SW480 (cell line): ENCODE results near the gene MYD88.
A peak's percentile ranks its signal among the peaks of the same experiment; 100 is the strongest.
"Not testable (repeated sequence)": the region's sequence is repeated elsewhere in the genome, so short reads cannot be mapped to it uniquely, and the experiment has no call there.

Experiments
- DNase-seq: peaks from one replicate; pipeline ENCODE4 v3.0.0-alpha.2; 2016; ENCODE audit warnings: low spot score

The MYD88 gene

DNA sequence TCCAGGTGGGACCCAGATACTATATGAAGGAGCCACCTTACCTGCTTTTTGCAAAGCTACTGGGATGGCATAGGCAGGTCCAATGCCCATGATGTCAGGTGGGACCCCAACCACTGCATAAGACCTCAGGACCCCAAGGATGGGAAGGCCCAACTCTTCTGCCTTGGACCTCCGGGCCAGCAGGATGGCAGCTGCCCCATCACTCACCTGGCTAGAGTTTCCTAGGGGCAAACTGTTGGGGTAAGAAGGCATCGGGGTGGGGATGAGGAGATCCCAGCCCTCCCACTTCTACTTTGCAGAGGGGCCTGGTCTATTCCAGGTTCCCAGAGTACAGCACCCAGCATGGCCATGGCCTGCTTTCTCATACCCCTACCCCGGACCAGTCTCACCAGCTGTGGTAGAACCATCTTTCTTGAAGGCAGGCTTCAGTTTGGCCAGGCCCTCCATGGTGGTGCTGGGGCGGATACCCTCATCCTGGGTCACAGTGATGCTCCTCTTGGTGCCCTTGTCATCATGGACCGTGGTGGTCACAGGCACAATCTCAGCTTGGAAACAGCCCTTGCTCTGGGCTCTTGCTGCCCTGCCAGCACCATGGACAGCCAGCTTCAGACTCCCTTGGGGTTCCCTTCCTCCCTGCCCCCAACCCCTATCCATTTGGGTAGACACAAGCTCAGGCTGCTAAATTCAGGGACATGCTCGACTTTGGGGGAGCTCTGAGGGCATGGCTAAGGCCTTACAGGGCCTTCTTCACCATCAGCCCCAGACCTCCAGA lies 12.2 kb upstream of the MYD88 start:
- DNase-seq: no peak

DNA sequence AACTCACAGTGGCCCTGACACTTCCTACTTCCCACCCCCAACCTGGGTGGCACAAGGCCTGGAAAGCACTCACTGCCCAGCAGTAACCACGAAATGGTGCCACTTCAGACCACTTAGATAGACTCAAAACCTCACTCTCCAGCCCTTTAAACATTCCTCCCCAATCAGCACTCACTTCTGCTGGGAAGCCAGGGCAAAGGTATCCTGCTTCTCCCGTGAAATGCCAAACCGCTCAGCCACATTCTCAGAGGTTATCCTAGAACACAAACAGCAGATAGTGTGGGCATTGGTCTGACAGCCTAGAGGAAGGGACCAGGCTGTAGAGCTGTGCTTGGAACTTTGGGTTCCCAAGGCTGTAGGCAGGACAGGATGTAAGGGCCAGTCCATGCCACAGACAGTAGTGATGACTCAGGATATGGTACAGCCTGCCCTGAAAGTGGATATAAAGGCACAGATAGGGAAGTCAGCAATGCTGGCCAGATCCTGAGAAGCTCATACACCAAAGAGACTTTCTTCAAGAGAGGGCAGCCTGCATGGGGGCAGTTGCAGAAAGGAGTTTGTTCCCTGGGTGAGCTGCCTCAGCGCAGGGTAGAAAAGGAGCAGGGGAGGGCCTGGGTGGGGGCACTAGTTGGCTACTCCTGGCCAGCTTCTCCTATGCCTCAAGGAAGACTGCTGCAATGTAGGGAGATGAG lies 10.7 kb upstream of the MYD88 start:
- no peak for DNase-seq

DNA sequence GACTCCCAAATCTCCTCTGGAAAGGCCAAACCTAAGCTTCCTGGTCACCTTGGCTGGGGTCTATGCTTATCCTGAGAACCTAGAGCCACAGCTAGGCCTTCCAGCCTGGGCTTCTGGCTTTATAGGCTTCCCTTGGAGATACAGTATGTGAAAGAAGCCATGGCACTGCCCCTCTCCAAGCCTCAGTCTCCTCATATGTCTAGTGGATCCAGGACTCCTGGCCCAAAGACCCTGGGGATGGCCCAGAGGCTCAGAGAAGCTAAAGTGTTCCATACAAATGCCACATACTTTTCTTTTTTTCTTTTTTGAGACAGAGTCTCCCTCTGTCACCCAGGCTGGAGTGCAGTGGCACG lies 10.2 kb upstream of the MYD88 start:
- no peak for DNase-seq

- DNase-seq: no peak
Observed at GRCh38 chr3:38129058-38129457, 9.4 kb upstream of the MYD88 start.

- no peak for DNase-seq
Observed at GRCh38 chr3:38130631-38131065, 7.8 kb upstream of the MYD88 start.

GRCh38 chr3:38131621-38132369 lies 6.7 kb upstream of the MYD88 start:
- DNase-seq: no peak

DNA sequence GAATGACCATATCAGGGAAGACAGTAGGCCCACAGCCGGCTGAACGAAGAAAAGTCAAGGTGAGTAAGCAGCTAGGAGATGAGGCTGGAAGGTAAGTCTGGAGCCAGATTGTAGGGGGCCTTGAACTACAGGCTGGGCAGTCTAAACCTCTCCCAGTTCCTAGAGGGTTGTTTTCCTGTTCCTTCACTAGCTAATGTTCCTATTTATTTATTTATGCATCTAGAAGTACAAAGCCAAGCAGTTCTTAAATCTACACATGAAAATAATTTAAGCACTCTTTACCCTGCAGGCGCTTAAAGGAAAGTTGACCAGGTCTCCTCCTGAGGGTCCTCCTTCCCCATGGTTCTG lies 5.3 kb upstream of the MYD88 start:
- no peak for DNase-seq

- DNase-seq: peak; percentile 46
Observed at GRCh38 chr3:38133557-38134405, 4.7 kb upstream of the MYD88 start.

DNA sequence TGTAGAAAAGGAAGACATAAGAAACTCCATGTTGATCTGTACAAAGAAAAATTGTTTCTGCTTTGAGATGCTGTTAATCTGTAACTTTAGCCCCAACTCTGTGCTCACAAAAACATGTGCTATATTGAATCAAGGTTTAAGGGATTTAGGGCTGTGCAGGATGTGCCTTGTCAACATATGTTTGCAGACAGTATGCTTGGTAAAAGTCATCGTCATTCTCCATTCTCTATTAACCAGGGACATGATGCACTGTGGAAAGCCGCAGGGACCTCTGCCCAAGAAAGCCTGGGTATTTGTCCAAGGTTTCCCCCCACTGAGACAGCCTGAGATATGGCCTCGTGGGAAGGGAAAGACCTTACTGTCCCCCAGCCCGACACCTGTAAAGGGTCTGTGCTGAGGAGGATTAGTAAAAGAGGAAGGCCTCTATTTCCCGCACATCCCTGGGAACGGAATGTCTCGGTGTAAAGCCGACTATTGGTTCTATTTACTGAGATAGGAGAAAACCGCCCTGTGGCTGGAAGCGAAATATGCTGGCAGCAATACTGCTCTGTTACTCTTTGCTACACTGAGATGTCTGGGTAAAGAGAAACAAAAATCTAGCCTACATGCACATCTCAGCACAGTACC lies 3.8 kb upstream of the MYD88 start:
- DNase-seq: not testable (repeated sequence)

GRCh38 chr3:38135621-38136277 lies 2.7 kb upstream of the MYD88 start:
- DNase-seq: not testable (repeated sequence)

DNA sequence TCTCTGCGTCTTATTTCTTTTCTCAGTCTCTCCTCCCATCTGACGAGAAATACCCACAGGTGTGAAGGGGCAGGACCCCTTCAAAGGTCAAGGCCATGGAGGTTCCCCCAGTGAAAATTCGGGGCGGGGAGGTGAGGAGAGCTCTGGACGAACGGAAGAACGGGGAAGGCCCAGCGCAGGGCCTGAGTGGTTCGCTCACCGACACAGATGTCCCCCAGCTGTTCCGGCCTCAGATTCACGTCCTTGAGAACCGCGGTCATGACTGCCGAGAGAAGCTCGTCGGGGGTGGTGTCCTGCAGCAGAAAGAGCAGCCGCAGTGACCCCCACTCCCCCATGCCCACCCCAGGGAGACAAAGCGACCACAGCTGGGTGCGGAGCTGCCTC lies 2.1 kb upstream of the MYD88 start:
- DNase-seq: peak; percentile 45

DNA sequence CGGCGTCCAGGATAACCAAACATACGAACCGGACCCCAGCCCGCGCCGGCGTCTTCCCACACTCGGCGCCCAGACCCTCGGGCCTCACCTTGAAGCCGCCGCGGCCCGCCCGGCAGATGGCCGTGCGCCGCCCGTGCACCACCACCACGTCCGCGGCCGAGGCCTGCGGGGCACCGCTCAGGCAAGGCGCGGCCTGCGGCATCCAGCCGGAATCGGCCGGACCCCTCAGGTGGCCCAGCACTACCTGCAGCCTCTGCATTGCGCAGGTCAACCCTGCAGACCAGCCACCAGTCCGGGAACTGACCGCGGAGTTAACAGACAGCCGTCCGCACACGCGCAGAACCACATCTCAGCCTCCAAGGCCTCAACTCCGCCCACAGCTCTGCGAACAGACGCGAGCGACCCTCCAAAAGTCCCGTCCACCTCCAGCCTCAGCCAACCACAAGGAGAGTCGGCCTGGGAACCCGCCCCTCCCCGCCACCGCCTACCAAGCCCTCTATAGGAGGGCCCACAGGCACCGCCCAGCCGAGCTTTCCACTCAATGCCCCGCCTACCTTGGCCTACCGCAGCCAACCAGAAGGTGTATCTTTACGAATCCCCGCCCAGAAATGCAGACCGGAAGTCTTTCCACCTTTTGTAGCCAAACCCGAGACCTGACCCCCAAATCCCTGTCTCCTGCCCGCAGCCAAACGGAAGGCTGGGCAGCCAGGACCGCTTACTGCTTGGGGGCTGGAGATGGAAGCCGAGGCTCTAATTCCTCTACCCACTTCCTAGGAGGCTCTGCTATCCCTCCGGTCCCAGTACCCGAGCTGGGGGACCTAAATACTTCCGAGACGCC lies 1.5 kb upstream of the MYD88 start, which contains the start of gene ACAA1:
Gene ACAA1, minus strand, starts transcription at position 351 of the 838 bp plus-strand sequence. Its CDS starts 92 bp downstream, at position 259.
- DNase-seq: peak; percentile 98

DNA sequence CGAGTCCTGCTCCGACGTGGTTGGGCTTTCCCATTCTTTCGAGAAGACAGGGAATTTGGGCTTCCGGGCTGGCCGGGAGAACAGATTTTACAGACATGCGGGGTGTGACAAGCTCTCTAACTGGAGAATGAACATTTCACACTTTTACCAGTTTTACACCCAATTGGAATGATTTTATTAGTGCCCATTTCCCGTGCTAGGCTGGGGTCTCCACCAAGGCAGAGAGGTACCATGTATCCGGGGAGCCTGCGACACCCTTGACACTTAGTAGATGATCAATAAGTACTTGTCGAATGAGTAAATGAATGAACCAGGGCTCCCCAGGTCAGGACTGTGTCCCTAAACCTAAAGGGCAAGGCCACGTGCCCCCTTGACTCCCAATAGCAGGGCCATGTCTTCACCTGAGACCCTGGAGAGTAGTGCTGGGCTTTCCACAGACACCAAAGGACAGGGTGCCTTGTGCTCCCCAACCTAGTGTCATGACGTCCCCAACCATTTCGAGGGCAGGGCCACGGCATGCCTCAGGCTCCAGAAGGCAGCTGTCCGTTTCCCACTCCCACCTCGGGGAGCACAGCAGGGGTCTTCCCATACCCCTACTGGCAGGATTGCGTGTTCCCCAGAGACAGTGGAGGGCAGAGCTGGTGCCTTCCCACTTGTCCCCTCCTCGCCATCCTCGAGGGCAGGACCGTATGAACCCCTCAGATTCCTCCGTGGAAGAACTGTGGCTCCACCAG lies 679 bp upstream of the MYD88 start:
- DNase-seq: no peak

DNA sequence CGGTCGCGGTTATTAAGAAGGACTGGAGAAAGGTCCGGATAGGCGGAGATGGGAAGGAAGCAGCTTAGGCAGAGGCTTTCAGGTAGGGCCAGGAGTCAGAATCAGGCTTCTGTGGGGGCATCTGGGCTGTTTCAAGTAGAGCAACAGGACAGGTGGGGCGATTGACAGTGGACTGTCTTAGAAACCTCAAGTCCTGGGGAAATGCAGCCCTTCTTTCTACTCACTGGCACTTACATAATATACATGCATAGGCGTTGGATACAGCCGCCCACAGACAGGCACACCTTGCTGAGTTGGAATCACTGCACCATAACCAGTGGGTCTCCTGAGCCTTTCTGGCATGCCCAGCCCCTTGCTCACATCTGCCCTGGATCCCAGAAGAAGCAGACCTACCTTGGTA lies 730 bp downstream of the MYD88 start:
- DNase-seq: no peak

- no peak for DNase-seq
Observed at GRCh38 chr3:38139652-38140051, 1.2 kb downstream of the MYD88 start.

DNA sequence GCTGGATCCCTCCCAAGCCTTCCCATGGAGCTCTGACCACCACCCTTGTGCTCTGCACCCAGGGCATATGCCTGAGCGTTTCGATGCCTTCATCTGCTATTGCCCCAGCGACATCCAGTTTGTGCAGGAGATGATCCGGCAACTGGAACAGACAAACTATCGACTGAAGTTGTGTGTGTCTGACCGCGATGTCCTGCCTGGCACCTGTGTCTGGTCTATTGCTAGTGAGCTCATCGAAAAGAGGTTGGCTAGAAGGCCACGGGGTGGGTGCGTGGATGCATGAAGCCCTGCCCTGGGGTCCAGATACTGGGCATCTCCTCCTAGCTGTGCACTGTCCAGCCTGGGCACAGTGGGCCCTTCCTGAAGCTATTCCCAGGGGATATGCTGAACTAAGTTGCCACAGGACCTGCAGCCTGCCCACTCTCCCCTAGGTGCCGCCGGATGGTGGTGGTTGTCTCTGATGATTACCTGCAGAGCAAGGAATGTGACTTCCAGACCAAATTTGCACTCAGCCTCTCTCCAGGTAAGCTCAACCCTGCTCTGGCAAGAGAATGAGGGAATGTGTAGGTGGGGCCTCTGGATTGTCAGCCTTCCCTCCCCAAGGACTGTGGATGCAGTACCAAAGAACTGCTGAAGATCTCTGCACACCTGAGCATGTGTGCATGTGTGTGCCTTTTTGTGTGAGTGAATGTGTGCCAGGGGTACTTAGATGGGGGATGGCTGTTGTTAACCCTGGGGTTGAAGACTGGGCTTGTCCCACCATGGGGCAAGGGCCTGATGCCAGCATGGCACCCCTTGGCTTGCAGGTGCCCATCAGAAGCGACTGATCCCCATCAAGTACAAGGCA lies 2.1 kb downstream of the MYD88 start:
- DNase-seq: no peak

- DNase-seq: no peak
Observed at GRCh38 chr3:38141173-38141951, 2.9 kb downstream of the MYD88 start.

DNA sequence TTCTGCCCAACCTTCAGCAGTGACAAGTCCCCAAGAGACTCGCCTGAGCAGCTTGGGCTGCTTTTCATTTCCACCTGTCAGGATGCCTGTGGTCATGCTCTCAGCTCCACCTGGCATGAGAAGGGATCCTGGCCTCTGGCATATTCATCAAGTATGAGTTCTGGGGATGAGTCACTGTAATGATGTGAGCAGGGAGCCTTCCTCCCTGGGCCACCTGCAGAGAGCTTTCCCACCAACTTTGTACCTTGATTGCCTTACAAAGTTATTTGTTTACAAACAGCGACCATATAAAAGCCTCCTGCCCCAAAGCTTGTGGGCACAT lies 3.5 kb downstream of the MYD88 start:
- peak; percentile 94 for DNase-seq
